Loucy (cell line): ENCODE measurements around the gene HOXB8.

Source experiments
- H2AFZ ChIP-seq: fragments of 200-600 bp; sonication (generic); 2 replicates; pipeline ENCODE4 v1.6.0; 2016; ENCODE audit warnings: antibody characterized with exemption, mild to moderate bottlenecking, low read length, moderate library complexity
- H3F3A ChIP-seq: fragments of 200-600 bp; 2 replicates; pipeline ENCODE4 v1.6.0; 2016; ENCODE audit warnings: antibody characterized with exemption, low read depth, mild to moderate bottlenecking
- H3K27me3 ChIP-seq: fragments of 200-600 bp; sonication (generic); 2 replicates; pipeline ENCODE4 v1.6.1; 2014; ENCODE audit warnings: low read length, mild to moderate bottlenecking; ENCODE audit not compliant: insufficient read depth, poor library complexity, severe bottlenecking
- H3K36me3 ChIP-seq: fragments of 200-600 bp; sonication (generic); 2 replicates; pipeline ENCODE4 v1.6.1; 2016; ENCODE audit warnings: low read length; ENCODE audit not compliant: insufficient read depth
- H3K4me1 ChIP-seq: fragments of 200-600 bp; sonication (generic); 2 replicates; pipeline ENCODE4 v1.5.1; 2014; ENCODE audit warnings: low read length, mild to moderate bottlenecking; ENCODE audit not compliant: insufficient read depth, poor library complexity, severe bottlenecking
- H3K4me2 ChIP-seq: fragments of 200-600 bp; sonication (generic); 2 replicates; pipeline ENCODE4 v1.6.0; 2014; ENCODE audit warnings: antibody characterized with exemption, low read length, low read depth, mild to moderate bottlenecking; ENCODE audit not compliant: poor library complexity, severe bottlenecking
- H3K4me3 ChIP-seq: fragments of 200-600 bp; sonication (generic); 2 replicates; pipeline ENCODE4 v1.5.1; 2014; ENCODE audit warnings: low read length, mild to moderate bottlenecking, mixed read lengths; ENCODE audit not compliant: poor library complexity, severe bottlenecking
- H3K79me2 ChIP-seq: fragments of 200-600 bp; sonication (generic); 2 replicates; pipeline ENCODE4 v1.6.1; 2014; ENCODE audit warnings: low read length; ENCODE audit not compliant: insufficient read depth
- H3K9ac ChIP-seq: fragments of 200-600 bp; sonication (generic); 2 replicates; pipeline ENCODE4 v1.6.0; 2014; ENCODE audit warnings: mild to moderate bottlenecking, low read depth, low read length, moderate library complexity; ENCODE audit not compliant: poor library complexity, severe bottlenecking
- H3K9me2 ChIP-seq: fragments of 200-600 bp; sonication (generic); replicated peaks from 2 replicates; pipeline ENCODE4 v1.6.1; 2016; ENCODE audit warnings: low read depth, low read length, mixed read lengths
- H3K9me3 ChIP-seq: fragments of 200-600 bp; sonication (generic); 2 replicates; pipeline ENCODE4 v1.6.1; 2014; ENCODE audit warnings: mild to moderate bottlenecking, antibody characterized with exemption, low read length, low read depth; ENCODE audit not compliant: insufficient read depth
- H4K20me1 ChIP-seq: fragments of 200-600 bp; sonication (generic); 2 replicates; pipeline ENCODE4 v1.6.0; 2014; ENCODE audit warnings: antibody characterized with exemption, low read length, mild to moderate bottlenecking; ENCODE audit not compliant: insufficient read depth, poor library complexity, severe bottlenecking
- CTCF ChIP-seq: fragments of 200-600 bp; sonication (generic); conservative IDR thresholded peaks from 2 replicates; pipeline ENCODE4 v1.5.1; 2014; ENCODE audit warnings: mild to moderate bottlenecking, antibody characterized with exemption, low read length
- EZH2phosphoT487 ChIP-seq: fragments of 200-600 bp; IDR thresholded peaks from 2 replicates; pipeline ENCODE4 v1.6.1; 2018; ENCODE audit warnings: antibody characterized with exemption, mild to moderate bottlenecking, moderate library complexity, borderline replicate concordance

HOXB8 gene

GRCh38 chr17:48604770-48605329 is 10.2 kb downstream of the HOXB8 start, which contains the start of gene HOXB6:
Gene HOXB6 (minus strand): TSS chr17:48604986. CDS start chr17:48598150, 6,836 bp downstream.
- no peaks in the 10 kb centered on the region for H3K9me2 ChIP-seq
- peaks cover 47% of the 10 kb centered on the region for H4K20me1 ChIP-seq
- H3K27me3 ChIP-seq: peaks cover 53% of the 10 kb centered on the region
- peaks cover 29% of the 10 kb centered on the region for H3K36me3 ChIP-seq
- no peak for TF ChIP-seq CTCF
- TF ChIP-seq EZH2phosphoT487: no peak
- peak within 1 kb of the TSS; percentile 98 for H3K4me2 ChIP-seq
- no peaks in the 10 kb centered on the region for H3K9me3 ChIP-seq
- H3K4me1 ChIP-seq: peaks cover 48% of the 10 kb centered on the region
- no peaks in the 10 kb centered on the region for H3F3A ChIP-seq
- H2AFZ ChIP-seq: no peak within 1 kb of the TSS
- H3K79me2 ChIP-seq: peaks cover 100% of the 10 kb centered on the region
- peak within 1 kb of the TSS; percentile 100 for H3K9ac ChIP-seq
- H3K4me3 ChIP-seq: peak within 1 kb of the TSS; percentile 89

- H3F3A ChIP-seq: no peaks in the 10 kb centered on the region
- H3K9ac ChIP-seq: peak overlapping the region; percentile 100
- H3K4me2 ChIP-seq: peak overlapping the region; percentile 98
- H4K20me1 ChIP-seq: peaks cover 54% of the 10 kb centered on the region
- no peaks in the 10 kb centered on the region for H3K9me2 ChIP-seq
- TF ChIP-seq CTCF (no peak), EZH2phosphoT487 (no peak)
- H2AFZ ChIP-seq: no peak overlapping the region
- peaks cover 100% of the 10 kb centered on the region for H3K79me2 ChIP-seq
- H3K4me1 ChIP-seq: peaks cover 49% of the 10 kb centered on the region
- no peaks in the 10 kb centered on the region for H3K9me3 ChIP-seq
- H3K4me3 ChIP-seq: peak overlapping the region; percentile 89
- peaks cover 54% of the 10 kb centered on the region for H3K27me3 ChIP-seq
- peaks cover 36% of the 10 kb centered on the region for H3K36me3 ChIP-seq
Observed at GRCh38 chr17:48603959-48604769, 10.9 kb downstream of the HOXB8 start.

- Histone ChIP-seq H3K4me3 (peak overlapping the region; percentile 89), H2AFZ (no peak overlapping the region), H3K27me3 (peaks cover 69% of the 10 kb centered on the region), H3K4me2 (peak overlapping the region; percentile 98), H3K79me2 (peaks cover 100% of the 10 kb centered on the region), H3F3A (no peaks in the 10 kb centered on the region), H3K9me3 (no peaks in the 10 kb centered on the region), H3K9me2 (no peaks in the 10 kb centered on the region), H4K20me1 (peaks cover 77% of the 10 kb centered on the region), H3K9ac (peak overlapping the region; percentile 100), H3K4me1 (peaks cover 32% of the 10 kb centered on the region), H3K36me3 (peaks cover 60% of the 10 kb centered on the region)
- no peak for TF ChIP-seq EZH2phosphoT487
- no peak for TF ChIP-seq CTCF
Observed at GRCh38 chr17:48601539-48602425, 13.3 kb downstream of the HOXB8 start.
